GM18519 (cell line): ENCODE measurements around the gene CD47.

Experiments
- ATAC-seq: cut with Tn5 transposase; IDR thresholded peaks from one replicate; pipeline ENCODE4 v1.9.1; 2021; ENCODE audit warnings: mild to moderate bottlenecking, moderate library complexity; ENCODE audit not compliant: unreplicated experiment, low FRiP score

Gene CD47

GRCh38 chr3:108093616-108094015 lies 2.8 kb upstream of the CD47 start:
- ATAC-seq = no peak

DNA sequence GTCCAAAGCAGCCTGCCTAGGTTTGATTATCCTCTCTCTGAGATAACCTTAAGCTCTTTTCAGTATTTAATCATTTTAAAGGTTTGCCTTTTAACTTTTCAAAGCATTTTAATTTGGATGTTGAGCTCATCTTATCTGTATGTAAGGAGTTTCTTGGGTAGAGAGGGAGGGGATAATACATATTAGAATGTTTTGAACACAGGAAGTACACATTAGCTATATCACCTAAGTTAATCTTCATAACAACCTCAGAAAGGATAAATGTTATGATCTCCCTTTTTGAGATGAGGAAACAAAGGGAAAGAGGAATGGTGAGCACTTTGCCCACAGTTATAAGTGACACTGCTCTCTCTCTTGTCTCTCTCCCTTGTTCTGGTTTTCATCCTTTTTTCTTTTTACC lies 2.2 kb upstream of the CD47 start:
- ATAC-seq = no peak

DNA sequence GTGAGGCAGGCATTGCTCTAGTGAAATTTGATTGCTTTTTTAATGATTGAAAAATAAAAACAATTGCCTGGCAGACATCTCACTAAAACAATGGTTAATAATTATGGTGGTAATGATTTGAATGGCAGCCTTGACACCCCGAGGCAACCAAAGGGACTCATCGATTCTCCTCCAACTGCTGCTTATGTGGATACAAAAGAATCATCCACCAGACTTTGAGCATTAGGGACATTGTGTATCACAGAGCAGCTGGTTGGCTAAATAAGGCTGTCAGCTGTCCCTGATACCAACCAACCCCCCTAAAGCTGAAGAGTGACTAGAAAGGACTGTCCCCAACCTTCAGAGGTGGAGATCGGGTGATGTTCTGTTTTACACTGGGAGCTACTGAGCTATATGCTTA lies 1.7 kb upstream of the CD47 start:
- ATAC-seq = no peak

- ATAC-seq = no peak
These were observed 843 bp upstream of the CD47 start for GRCh38 chr3:108091498-108092250.

GRCh38 chr3:108090049-108090700 lies 656 bp downstream of the CD47 start:
- no peak for ATAC-seq

GRCh38 chr3:108089579-108089978 lies 1.3 kb downstream of the CD47 start:
- no peak for ATAC-seq

GRCh38 chr3:108088697-108089096 lies 2.1 kb downstream of the CD47 start:
- peak; percentile 48 for ATAC-seq

DNA sequence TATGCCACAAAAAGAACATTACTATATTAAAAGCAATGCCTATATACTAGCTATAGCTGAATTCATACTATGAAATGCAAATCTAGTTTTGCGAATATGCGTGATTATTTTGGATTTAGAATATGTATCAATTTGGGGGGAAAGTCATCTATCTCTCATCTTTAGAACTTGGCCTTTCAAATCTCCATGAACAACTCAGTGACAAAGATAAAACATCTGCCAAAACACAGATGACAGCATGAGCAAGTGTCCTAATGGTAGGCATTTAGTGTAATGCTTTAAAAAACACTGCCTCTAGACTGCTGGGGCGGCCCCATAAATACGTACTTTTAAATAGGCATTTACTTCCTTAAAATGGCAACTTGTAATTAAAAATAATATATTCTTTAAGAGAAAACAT lies 2.7 kb downstream of the CD47 start:
- ATAC-seq = no peak

DNA sequence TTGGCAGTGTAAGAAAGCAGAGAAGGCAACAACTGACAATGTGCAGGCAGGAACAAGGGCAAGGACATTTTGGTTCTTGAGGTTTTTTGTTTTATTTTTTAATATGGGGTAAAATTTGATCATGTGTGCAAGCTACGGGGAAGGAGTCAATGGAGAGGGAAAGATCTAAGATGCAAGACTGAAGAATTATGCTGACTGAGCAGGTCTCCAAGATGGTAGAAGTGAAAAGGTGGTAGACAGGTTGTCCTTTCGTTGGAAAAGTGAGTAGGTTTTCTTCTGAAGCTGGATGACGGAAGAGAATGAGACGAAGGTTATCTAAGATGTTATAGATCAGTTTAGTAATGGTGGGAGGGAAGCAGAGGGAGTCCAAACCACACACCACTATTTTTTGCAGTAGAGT lies 4.2 kb downstream of the CD47 start:
- ATAC-seq = no peak

DNA sequence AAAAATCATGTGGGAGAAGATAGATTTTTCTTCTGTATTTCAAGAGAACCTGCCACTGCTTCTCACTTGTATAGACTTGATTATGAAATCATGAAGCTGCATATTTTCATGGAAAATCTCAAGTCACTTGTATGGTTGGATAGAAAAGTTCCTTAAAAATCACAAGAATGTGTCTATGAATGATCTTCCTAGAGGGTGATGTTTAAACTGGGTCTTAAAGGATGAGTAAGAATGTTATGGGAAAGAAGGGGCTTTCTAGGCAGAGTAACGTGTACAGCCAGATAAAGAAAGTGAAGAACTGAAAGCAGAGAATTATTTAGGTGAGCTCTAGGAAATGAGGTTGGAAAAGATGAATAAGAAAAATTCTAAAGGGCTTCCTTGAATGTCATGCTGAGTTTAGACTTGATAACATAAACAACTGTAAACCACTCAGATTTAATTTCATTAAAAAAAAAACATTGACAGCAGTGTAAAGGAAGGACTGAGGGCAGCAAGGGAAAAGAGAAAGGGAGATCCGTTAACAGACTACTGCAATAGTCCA lies 5.0 kb downstream of the CD47 start:
- no peak for ATAC-seq

DNA sequence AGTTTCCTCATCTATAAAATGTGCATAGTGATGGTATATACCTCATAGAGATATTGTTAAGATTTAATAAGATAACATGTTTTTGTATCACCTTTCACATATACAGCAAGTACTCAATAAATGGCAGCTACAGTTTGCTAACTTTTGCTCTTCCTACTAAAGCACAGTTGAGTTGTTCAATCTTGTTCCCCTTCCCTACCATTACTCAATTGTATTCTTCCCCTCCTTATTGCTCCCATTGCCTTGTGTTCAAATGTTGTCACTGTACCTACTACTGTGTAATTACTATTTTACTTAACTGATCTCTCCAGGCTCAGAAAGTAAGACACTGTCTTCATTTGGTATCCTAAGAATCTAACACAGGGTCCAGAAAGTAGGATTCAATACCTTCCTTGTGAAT lies 5.5 kb downstream of the CD47 start:
- ATAC-seq = no peak

DNA sequence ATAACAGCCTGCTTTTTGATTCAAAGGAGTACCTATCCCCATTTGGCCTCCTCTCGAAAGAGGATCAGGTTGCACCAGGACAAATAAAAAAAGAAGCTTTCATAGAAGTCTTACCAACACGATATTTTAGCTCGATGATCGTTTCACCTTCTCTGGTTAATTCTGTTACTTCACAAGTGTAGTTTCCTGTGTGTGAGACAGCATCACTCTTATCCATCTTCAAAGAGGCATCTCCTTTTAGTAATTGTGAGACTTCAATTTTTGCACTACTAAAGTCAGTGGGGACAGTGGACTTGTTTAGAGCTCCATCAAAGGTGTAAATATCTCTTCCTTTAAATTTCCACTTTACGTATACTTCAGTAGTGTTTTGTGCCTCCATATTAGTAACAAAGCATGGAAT lies 11.0 kb downstream of the CD47 start:
- no peak for ATAC-seq

DNA sequence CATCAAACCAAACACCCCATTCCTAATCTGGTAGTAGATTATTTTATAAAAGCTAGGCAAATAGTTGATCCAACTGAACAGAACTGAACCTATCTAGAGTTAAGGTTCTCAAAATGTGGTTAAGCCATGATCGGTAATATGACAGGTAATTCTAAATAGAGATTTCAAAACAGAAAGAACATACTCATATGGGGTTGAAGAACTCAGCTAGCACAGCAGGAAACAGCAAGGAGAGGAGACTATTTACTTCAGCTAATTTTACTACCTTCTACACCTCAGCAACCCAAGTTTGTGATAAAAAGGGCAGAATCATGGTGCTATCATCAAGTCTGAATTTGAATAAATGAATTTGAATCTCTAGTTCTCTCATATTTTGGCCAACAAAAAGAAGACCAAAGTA lies 11.8 kb downstream of the CD47 start:
- no peak for ATAC-seq

- no peak for ATAC-seq
These were observed 14.3 kb downstream of the CD47 start for GRCh38 chr3:108076564-108076963.

DNA sequence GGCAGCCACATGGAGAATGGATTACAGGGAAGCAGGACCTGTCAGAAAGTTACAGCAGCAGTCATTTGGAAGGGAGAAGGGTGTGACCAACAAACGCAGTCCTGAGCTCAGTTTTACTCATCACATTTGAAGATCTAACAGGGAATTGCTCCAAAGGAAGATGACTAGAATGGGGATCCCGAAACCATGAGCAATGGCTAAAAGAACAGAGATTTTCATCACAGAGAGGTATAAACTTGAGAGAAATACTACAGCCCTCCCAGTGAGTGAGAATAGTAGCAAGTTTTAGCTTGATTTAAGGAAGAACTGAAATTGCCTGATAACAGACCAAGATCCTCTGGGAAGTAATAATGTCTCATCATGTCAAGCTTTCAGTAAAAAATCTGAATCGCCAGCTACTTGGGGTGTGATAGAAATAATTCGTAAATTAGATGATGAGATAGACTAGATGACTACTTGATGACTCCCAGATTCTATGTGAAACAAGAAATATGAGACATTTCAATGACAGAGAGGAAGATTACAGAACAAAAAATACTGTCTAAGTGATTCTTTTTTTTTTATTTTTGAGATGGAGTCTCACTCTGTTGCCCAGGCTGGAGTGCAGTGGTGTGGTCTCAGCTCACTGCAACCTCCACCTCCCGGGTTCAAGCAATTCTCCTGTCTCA lies 16.9 kb downstream of the CD47 start:
- no peak for ATAC-seq

DNA sequence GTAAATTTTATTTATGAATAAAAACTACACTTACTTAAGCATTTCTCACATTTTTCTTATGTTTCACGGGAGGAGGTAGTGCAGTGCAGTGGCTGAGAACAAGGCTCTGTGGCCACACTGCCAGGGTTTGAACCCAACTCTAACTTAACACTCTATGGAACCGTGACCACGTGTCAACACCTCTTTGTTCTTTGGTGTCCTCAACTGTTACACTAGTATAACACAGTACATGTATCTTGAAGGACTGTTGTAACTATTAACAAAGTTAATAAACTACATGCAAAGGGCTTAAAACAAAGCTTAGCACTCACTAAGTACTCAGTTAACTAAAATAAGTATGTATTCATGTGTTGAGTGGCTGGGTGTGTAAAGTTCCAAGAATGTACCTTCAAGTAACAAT lies 19.5 kb downstream of the CD47 start:
- ATAC-seq = no peak

- no peak for ATAC-seq
These were observed 20.5 kb downstream of the CD47 start for GRCh38 chr3:108070356-108070755.

- ATAC-seq = no peak
These were observed 23.1 kb downstream of the CD47 start for GRCh38 chr3:108067768-108068167.

DNA sequence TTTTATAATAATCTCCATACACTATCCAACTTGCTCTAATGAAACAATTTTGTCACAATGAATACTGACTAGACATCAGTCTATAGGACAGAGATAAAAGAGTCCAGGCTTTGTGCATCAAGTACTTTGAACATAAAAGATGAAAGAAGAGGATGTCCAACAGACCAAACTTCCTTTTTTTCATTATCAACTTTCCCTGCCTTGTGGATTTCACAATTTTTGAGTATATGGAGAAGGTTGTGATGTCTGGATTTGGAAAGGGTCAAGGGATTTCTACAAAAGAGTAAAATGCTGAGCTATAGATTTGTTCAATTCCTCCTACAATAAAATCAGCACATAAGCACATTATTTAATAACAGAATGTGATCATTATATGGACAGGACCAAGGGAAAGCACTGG lies 25.7 kb downstream of the CD47 start:
- no peak for ATAC-seq

- no peak for ATAC-seq
These were observed 26.4 kb downstream of the CD47 start for GRCh38 chr3:108064293-108064887.

GRCh38 chr3:108062051-108062450 lies 28.8 kb downstream of the CD47 start:
- peak; percentile 71 for ATAC-seq
